Testis (tissue), 2 donors: Measurements from ENCODE around the gene NUCB2.

Experiments used
- CTCF ChIP-seq, 3 experiments: fragments of 450-650 bp in 2 of 3; fragments of 200-600 bp in 1 of 3; sonication (generic) in 1 of 3; IDR thresholded peaks; one replicate each; pipeline ENCODE4 v1.5.1; 2016 to 2019; ENCODE audit warnings: antibody characterized with exemption in 3 of 3, mild to moderate bottlenecking in 2 of 3, moderate library complexity in 1 of 3
- POLR2A ChIP-seq: fragments of 450-650 bp; IDR thresholded peaks from one replicate; pipeline ENCODE4 v1.6.1; 2017; ENCODE audit warnings: antibody characterized with exemption, mild to moderate bottlenecking, moderate library complexity

GRCh38 chr11:17250561-17251350 lies 25.8 kb upstream of the NUCB2 start:
- TF ChIP-seq POLR2A = no peak
- no peak for TF ChIP-seq CTCF (IDR thresholded peaks at IDR 0.05)
